NCI-H2227 (cell line): ENCODE results near the gene VSIG4.
"Not testable (repeated sequence)": the region's sequence is repeated elsewhere in the genome, so short reads cannot be mapped to it uniquely, and the experiment has no call there.

Experiments
- DNase-seq: peaks from one replicate; lab custom pipeline; 2025; ENCODE audit not compliant: unreplicated experiment; lab: John Stamatoyannopoulos, UW

Gene VSIG4, protein sequence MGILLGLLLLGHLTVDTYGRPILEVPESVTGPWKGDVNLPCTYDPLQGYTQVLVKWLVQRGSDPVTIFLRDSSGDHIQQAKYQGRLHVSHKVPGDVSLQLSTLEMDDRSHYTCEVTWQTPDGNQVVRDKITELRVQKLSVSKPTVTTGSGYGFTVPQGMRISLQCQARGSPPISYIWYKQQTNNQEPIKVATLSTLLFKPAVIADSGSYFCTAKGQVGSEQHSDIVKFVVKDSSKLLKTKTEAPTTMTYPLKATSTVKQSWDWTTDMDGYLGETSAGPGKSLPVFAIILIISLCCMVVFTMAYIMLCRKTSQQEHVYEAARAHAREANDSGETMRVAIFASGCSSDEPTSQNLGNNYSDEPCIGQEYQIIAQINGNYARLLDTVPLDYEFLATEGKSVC

DNA sequence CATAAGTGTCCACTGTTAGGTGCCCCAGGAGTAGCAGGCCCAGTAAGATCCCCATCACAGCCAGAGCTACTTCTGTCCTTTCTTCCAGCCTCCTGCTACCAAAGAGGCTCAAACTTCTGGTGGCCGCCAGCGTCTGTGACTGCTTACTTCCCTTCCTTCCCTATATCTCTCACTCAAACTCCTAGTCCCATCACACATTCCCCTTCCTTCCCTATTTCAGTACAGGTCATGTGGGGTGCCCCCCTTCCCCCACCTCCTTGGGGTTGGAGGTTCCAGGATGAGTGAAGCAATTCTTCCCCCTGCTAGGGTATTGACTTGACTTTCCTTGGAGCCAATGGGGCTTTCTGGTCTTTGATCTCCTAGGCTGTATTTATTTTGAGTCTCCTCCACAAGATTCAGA lies at the start of gene VSIG4:
Gene VSIG4 (minus strand): TSS at position 137 of the 400 bp plus-strand sequence. CDS start 82 bp downstream, at position 55.
- no peak for DNase-seq

DNA sequence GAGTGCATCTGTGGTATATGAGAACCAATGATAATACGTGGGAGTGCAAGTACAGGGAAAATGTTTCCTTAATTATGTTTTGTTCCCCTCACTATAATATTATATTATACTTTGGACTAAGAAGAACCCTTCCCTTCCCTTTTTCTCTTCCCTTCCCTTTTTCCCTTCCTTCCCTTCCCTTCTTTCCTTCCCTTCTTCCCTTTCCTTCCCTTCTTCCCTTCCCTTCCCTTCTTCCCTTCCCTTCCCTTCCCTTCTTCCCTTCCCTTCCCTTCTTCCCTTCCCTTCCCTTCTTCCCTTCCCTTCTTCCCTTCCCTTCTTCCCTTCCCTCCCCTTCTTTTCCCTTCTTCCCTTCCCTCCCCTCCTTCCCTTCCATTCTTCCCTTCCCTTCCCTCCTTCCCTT lies 36.9 kb upstream of the VSIG4 start:
- no peak for DNase-seq

DNA sequence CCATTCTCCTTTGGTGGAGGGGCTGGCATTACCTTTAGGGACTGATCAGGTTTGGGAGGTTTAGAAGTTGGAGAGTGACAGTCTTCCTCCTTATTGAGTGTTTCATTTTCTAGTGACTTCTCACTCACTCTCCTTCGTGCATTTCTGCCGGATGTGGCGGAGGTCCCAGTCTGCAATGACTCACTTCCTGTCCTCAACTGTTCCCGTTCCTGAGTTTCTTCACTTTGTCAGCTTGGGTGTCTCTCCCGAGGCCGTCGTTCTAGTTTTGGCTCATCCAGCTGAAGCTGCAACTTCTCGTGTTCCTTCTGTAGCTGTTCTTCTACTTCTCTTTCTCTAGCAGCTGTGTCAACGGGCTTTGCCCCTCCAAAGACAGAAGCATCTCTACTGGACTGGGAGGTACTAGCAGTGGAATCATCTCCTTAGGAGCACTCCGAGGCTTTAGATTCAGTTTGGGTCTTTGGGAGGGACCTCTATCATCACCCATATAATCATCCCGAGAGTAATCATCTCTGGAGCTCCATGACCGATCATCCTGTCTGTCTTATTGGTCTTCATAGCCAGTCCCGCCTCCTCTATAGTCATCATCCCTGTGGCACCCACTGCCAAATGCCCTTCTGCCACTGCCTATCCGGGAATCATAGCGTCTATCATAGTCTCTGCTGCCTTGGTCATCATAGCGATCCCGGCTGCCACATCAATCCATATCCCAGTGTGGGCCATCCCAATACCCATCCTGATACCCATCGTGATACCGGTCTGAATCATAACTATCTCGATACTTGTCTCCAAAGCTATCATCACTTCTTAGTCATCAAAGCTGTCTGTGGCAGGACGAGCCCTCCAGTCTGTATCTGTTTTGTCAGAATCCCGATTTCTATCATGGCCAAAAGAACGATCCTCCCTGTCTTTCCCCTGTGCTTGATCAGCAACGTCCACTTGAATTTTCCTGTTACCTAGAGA lies 35.3 kb upstream of the VSIG4 start:
- DNase-seq, result no peak

DNA sequence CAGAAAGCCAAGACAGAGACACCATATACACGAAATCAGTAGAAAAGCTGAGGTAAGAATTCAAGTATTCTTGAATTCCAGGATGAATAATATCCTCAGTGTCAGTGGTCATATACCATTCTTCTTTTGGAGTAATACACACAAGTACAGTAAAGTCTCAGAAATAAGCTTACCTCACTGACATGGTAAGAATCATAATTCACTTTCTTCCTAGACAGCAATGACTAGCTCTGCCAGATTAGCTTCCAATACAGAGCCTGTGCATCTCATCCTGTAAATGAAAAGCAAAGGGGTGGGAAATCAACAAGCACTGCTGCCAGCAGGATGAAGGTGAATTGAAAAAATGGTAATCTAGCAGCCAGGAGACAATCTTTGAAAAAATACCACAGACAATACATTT lies 31.2 kb upstream of the VSIG4 start:
- DNase-seq, result no peak

DNA sequence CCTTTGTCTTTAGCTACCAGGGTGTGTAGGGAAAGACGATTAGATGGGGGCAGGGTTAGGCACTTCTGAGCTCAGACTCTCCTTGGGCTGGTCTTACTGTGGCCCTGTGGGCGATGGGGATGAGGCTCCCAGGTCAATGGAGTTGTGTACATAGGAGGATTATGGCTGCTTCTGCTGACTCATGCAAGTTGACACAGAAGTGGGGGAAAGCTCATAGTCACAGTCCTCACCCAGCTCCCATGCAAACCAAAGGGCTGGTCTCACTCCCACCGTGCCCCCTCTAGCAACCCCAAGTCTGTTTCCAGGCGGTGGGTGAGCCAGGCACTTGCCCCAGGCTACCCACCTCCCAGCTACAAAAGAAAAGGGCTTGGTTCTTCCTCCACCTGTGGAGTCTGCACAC lies 24.4 kb upstream of the VSIG4 start:
- DNase-seq, result no peak

DNA sequence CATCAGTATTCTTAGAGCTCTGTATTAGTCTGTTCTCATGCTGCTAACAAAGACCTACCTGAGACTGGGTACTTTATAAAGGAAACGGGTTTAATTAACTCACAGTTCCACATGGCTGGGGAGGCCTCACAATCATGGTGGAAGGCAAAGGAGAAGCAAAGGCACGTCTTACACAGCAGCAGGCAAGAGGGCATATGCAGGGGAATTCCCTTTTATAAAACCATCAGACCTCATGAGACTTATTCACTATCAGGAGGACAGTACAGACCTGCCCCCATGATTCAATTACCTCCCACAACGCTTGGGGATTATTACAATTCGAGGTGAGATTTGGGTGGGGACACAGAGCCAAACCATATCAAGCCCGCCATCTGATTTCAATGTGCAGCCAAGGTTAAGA lies 17.1 kb upstream of the VSIG4 start:
- not testable (repeated sequence) for DNase-seq

DNA sequence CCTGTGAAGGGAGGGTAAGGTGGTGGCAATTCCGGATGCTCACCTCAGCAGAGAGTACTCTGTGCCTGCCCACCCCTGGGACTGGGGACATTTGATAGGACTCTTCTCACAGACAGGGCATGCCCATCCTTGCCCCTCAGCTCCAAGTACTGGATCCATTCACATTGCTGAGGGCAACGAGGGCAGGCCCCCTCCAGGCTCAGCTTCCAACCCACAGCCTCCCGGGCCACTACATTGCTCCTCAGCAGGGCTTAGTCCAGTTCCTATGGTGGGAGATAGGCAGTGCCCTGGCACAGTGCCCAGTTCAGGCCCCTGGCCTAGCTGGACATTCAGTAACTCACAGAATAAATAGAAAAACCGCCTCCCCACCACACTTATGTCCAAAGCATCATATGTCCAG lies 15.1 kb upstream of the VSIG4 start:
- DNase-seq, result no peak

DNA sequence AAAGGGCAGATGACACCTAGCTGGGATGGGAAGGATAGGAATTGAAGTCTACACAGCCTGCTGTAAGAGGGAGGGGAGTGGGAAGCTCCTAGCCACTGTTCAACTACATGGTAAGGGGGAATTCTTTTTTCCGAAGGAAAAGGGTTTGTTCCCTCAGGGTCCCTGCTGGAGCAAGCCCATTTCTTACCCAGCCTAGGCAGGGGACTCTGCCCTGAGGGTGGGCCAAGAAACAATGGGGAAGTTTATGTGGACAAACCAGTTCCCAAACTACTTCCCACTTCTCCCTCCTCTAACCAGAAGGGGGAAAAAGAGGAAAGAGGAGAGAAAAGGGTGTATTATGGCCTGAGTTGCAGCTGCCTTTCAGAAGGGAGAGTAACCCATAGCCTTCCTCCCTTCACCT lies 13.5 kb upstream of the VSIG4 start:
- no peak for DNase-seq

DNA sequence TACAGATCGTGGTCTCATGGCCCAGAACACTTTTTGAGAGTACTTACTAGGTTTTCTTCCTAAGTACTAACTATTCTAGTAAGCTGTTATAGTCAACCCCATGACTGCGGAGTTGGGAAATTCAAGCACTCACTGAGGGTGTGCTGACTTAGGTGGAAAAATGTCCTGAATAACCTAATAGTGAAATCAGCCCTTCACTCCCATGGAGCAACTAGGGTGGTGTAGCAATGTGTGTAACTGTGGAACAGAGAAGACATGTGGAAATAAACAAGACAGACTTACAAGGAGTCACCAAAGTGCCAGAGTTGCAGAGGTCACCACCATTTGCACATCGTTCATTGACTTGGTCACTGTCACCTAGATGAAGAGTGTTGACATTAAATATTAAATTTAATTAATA lies 12.1 kb upstream of the VSIG4 start:
- DNase-seq, result no peak

DNA sequence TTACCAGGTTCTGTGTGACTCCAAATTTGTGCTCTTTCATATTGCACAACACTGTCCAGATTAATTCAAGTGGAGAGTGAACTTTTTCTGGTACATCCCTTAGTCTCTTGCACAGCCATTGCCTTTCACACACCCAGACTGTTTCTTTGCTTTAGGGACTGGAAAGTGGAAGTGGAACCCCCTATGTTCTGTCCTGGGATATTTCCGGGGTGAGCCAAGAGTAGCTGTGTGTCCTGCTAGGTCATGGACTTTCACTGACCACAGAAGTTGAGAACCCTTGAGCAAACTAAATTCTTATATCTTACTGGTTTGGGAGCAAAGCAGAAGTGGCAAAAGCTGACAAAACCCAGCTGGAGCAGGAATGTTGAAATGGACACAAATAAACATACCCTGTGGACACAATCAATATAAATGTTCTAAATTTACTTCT lies 10.3 kb upstream of the VSIG4 start:
- DNase-seq, result no peak

DNA sequence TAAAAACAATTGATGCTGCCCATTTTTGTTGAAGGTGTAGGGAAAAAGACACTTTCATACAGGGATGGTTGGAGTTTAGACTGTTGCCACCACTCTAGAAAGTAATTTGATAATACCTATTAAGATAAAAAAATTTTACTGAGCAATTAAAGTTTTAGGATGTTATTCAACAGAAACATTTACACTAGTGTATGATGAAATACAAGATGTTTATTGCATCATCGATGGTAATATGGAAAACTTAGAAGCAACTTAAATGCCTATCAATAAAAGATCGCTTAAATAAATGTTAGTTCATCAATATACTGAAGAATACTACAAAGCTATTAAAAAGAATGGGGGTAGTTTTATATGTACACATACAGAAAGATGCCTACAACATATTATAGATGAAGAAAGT lies 9.2 kb upstream of the VSIG4 start:
- no peak for DNase-seq

DNA sequence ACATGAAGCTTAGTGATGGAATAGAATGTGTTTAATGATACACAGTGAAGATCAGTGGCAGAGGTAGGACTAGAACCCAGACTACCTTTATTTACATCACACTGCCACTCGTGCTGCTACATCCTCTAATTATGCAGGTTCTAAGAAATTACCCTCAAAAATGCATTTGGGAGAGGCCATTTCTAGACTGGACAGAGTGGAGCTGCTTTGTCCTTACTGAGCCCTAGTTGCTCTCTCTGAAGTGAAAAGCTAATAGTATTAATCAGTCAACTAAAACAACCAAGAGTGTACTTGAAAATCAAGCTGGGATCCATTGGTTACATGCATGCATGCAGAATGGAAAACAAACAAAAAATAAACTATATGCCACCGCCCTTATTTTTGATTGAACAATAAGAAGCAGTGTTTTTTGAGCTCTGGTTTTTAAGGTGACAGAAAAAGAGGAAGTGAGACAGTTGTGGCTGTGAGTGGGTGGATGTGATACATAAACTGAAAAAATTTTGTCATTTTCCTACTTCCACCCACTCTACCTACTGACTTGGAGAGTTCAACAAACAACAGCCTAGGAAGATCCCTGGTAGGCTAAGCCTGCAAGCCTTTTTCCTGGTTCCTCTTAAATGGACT lies 6.8 kb upstream of the VSIG4 start:
- DNase-seq, result no peak

DNA sequence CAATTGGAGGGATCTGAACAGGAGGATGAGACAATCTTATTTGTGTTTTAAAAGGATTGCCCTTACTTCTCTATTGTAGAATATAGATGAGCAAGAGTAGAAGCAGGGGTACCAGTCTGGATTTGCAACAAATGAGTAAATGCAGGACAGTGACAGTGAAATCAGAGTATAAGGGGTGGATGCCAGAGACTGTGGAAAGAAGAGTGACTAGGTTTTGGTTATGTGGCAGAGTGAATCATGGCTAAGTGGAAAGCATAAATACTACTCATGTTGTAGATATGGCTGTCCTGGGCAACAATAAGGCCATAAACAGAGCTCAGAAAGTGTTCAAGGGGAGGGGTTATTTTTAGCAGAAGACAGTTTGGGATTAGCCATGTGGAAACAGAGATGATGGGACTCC lies 6.0 kb upstream of the VSIG4 start:
- DNase-seq, result no peak

DNA sequence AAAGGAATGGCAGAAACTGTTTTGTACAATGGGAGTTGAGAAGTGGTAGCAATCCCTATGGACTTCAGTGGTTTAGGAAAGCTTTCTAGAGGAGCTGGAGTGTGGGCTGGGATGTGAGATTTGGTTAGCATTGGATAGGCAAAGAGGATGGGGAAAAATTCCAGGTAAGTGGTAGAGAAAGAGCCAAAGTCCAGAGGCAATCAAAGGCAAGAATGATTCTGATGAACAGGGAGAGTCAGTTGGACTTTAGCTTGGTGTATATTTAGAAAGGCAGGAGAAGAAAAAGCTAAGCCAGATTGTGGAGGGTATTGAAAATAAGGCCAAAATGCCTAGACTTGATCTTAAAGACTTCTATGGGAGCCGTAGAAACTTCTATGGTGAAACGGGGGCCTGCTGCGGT lies 3.7 kb upstream of the VSIG4 start:
- DNase-seq, result no peak

DNA sequence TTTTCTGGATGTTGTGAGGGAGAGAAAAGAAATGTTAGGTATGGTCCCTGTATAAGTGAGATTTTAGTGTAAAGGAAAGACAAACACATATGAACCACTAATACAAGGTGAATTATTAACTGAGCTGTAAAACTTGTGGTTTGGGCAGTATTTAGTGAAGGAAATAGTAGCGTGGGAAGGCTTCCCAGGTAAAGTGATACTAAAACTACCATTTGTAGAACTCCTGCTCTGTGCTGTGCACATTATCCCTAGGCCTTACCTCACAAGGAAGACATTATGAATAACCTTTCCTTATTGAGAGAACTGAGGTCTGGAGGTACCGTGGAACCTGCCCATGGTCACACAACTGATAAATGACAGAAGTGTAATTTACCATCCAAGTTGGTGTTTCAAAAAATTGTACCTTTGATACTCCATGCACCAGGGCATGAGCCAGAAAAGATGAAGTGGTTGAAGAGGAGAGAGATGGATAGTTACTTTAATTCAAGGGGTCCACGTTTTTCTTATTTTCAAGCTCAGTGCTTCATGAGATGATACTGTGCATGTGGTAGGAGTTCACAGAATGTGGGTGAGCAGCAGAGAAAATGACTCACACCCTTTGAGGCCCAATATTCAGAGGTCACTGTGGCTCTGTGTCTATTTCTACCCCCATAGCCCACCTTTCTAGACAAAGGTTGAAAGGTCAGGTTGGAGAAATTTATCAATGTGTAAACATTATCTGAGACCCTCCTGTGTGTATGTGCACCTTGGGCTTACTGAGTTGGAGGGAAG lies 2.6 kb upstream of the VSIG4 start:
- no peak for DNase-seq

DNA sequence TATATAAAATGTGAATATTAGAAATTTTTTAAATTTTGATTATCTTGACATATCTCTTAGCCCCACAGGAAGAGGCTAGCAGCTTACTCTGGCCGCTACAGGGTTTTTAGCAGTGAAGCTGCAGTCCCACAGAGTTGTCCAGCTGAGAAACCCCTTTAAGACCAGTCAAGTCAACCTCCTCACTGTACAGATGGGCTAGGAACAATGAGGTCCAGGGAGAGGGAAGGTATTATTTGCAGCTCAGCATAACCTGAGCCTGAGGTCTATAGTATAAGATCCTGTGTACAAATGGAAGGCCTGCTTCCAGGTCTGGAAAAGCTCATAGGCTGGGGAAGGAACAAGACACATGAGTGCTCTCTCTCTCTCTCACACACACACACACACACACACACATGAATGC lies 1.8 kb downstream of the VSIG4 start:
- no peak for DNase-seq

DNA sequence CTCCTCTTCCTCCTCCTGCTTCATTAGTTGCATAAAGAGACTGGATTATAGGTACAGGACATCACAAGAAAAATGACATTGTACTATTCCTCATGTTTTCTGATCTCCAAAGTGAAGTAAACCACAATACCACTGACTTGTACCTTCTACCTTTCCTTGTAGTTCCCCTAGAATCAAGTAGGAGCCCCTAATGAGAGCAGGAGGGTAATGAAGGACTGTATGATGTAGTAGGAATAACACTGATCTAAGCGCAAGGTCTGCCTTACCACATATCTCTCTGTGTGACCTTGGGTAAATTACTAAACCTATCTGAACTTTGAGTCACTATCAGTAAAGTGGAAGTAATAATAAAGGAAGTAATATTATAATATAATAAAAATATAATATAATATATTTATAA lies 3.6 kb downstream of the VSIG4 start:
- DNase-seq, result no peak

DNA sequence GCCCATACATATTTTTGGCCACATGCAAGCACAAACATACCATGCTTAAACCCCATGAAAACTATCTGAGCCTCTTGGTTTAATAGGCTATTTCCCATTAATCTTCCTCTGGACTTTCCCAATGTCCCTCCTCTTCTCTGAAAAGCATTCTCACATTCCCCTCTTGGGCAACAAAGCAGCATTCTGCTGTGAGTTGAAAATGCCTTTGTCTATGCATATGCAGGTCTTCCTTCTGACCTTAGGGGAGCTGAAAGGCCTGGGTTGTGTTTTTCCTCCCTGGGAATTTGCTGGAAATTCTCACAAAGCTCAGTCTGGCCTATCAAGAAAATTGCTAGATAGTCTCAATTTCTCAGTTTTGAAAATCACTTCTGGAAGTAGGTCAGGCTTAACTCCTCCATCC lies 4.2 kb downstream of the VSIG4 start:
- no peak for DNase-seq

DNA sequence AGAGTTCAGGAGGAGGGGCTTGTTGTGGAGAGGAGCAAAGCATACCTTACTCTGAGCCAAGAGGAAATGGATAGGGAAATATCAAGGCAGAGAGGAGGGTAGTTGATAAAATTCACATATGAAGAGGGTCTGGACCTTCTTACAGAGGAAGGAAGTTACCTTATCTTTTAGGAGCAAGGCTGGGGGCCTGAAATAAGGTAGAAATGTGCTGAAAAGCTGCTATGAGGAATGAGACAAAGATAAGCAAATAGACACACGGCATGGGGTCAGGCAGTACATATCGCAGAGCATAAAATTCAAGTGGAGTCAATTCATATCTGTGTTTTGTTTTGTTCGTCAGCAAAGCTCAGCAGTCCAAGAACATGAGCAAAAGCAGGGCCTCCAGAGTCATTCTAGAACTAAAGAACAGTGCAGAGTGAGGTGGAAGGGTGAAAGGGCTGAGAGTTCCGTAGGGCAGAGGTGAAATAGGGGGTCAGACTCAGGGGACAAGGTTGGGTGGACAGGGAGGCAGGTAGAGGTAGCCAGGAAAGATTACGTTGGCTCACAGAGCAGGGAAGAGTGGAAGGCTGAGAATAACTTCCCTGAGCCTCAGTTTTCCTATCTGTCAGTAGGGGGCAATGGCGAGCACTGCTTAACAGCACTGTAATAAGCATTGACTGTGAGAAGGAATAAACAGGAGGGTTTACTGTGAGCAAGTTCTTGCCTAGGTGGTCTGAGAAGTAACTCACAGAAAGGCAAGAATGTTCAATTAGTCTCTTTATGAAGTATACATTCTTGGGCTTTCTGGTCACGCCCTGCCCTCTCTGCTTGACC lies 9.2 kb downstream of the VSIG4 start:
- DNase-seq, result no peak

DNA sequence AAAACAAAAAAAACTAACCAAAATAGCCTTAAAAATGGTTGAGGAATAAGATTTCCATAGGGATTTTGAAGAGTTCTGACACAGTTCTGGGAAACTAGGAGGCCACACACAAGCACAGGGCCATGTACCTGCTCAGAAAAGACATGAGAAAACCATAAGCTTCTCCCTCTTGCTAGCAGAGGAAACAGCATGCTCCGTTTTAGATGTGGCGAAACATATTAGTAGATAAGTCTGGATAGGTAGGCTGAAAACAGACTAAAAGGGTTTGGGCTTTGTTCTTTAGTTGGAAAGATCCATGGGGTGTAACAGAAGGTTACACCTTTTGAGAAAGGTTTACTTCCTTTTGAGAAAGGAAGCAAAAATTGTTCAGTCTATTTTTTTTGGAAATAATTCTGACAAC lies 10.9 kb downstream of the VSIG4 start:
- DNase-seq, result no peak
